Measurements from ENCODE around the gene ASAH2.

Gene ASAH2

GRCh38 chr10:50251394-50251793 is at the start of gene ASAH2:
Gene ASAH2 (minus strand): TSS chr10:50251516. CDS start chr10:50248610, 2,906 bp downstream.
- no peak for DNase-seq (ENCODE audit: low read depth)
- TF ChIP-seq CTCF (IDR thresholded peaks at IDR 0.05; ENCODE audit: low read depth, low read length, missing control alignments), result no peak
- H3K4me3 ChIP-seq (ENCODE audit: low read depth, low read length), result no peak within 1 kb of the TSS

- TF ChIP-seq CTCF (IDR thresholded peaks at IDR 0.05; ENCODE audit: low read depth, low read length, missing control alignments), result no peak
- no peak for DNase-seq (ENCODE audit: low read depth)
Observed at GRCh38 chr10:50299948-50300669, 48.8 kb upstream of the ASAH2 start.

GRCh38 chr10:50295367-50295766 is 44.1 kb upstream of the ASAH2 start:
- no peak for TF ChIP-seq CTCF (IDR thresholded peaks at IDR 0.05; ENCODE audit: low read depth, low read length, missing control alignments)
- H3K4me3 ChIP-seq (ENCODE audit: low read depth, low read length), result no peak overlapping the region

More at GRCh38 chr10:50299948-50300669, 48.8 kb upstream of the ASAH2 start:
- no peak overlapping the region for H3K4me3 ChIP-seq (ENCODE audit: low read depth, low read length)

GRCh38 chr10:50294582-50294981 is 43.3 kb upstream of the ASAH2 start:
- H3K4me3 ChIP-seq (ENCODE audit: low read depth, low read length), result no peak overlapping the region
- DNase-seq (ENCODE audit: low read depth), result no peak
- TF ChIP-seq CTCF (IDR thresholded peaks at IDR 0.05; ENCODE audit: low read depth, low read length, missing control alignments), result no peak

More at GRCh38 chr10:50295367-50295766, 44.1 kb upstream of the ASAH2 start:
- DNase-seq (ENCODE audit: low read depth), result no peak

- H3K4me3 ChIP-seq (ENCODE audit: low read depth, low read length), result no peak overlapping the region
- no peak for DNase-seq (ENCODE audit: low read depth)
- no peak for TF ChIP-seq CTCF (IDR thresholded peaks at IDR 0.05; ENCODE audit: low read depth, low read length, missing control alignments)
Observed at GRCh38 chr10:50293513-50294313, 42.4 kb upstream of the ASAH2 start.

GRCh38 chr10:50291261-50291850 is 40.0 kb upstream of the ASAH2 start:
- TF ChIP-seq CTCF (IDR thresholded peaks at IDR 0.05; ENCODE audit: low read depth, low read length, missing control alignments), result peak; percentile 61
- H3K4me3 ChIP-seq (ENCODE audit: low read depth, low read length), result no peak overlapping the region
- DNase-seq (ENCODE audit: low read depth), result no peak

Data from GM12864 (cell line).